Hematopoietic multipotent progenitor cell treated with erythropoietin and hydrocortisone succinate and interleukin-3 and kit ligand, for 15 days (in vitro differentiated cells): ENCODE results near the gene GDF7.

Source experiments
- DNase-seq: peaks from one replicate; pipeline ENCODE4 v3.0.0-alpha.2; 2015; ENCODE audit warnings: low spot score

GDF7 gene

GRCh38 chr2:20666304-20667150 is at the start of gene GDF7:
GDF7 (plus strand) TSS chr2:20667144; CDS start chr2:20667240, 96 bp downstream.
- DNase-seq: no peak

GRCh38 chr2:20617892-20618467 is 49.0 kb upstream of the GDF7 start:
- DNase-seq: peak; percentile 11

- DNase-seq: no peak
Measured at GRCh38 chr2:20618468-20618885, 48.5 kb upstream of the GDF7 start.

- DNase-seq: no peak
Measured at GRCh38 chr2:20618886-20619521, 47.9 kb upstream of the GDF7 start.

GRCh38 chr2:20619624-20620024 is 47.3 kb upstream of the GDF7 start:
- no peak for DNase-seq

GRCh38 chr2:20620271-20620681 is 46.7 kb upstream of the GDF7 start:
- no peak for DNase-seq

GRCh38 chr2:20620696-20621365 is 46.1 kb upstream of the GDF7 start:
- DNase-seq: no peak

GRCh38 chr2:20621366-20622295 is 45.3 kb upstream of the GDF7 start:
- no peak for DNase-seq

- DNase-seq: no peak
Measured at GRCh38 chr2:20622296-20622686, 44.7 kb upstream of the GDF7 start.

- DNase-seq: no peak
Measured at GRCh38 chr2:20622731-20623130, 44.2 kb upstream of the GDF7 start.

- no peak for DNase-seq
Measured at GRCh38 chr2:20623241-20623640, 43.7 kb upstream of the GDF7 start.

GRCh38 chr2:20623741-20624155 is 43.2 kb upstream of the GDF7 start:
- no peak for DNase-seq

- DNase-seq: no peak
Measured at GRCh38 chr2:20624156-20624883, 42.6 kb upstream of the GDF7 start.

- no peak for DNase-seq
Measured at GRCh38 chr2:20624884-20625485, 42.0 kb upstream of the GDF7 start.

- no peak for DNase-seq
Measured at GRCh38 chr2:20625491-20626391, 41.2 kb upstream of the GDF7 start.

GRCh38 chr2:20626392-20626697 is 40.6 kb upstream of the GDF7 start:
- no peak for DNase-seq

GRCh38 chr2:20626698-20627513 is 40.0 kb upstream of the GDF7 start:
- no peak for DNase-seq

- DNase-seq: no peak
Measured at GRCh38 chr2:20627712-20628380, 39.1 kb upstream of the GDF7 start.
